Gastroesophageal sphincter (tissue), 4 donors: ENCODE data around the gene MLLT3. TPM values are rescaled to one million over a fixed set of nuclear protein-coding genes. Genes with fewer than 3 reads are reported as not detected.

Experiments
- ATAC-seq: fragments of 150-250 bp; one replicate; pipeline ENCODE4 v1.9.1; 2016; ENCODE audit warnings: mild to moderate bottlenecking, moderate library complexity
- H3K27ac ChIP-seq, 4 donors: fragments of 200-600 bp; sonication (generic) in 3 of 4; 1 replicate in 3 of 4; 2 replicates in 1 of 4; pipeline ENCODE4 v1.5.1; 2016 to 2019
- H3K27me3 ChIP-seq: fragments of 200-600 bp; sonication (generic); one replicate; pipeline ENCODE4 v1.5.1; 2019
- H3K36me3 ChIP-seq, 2 donors: fragments of 200-600 bp; sonication (generic); one replicate each; pipeline ENCODE4 v1.5.1; 2019; ENCODE audit warnings: control low read depth in 1 of 2
- H3K4me1 ChIP-seq, 3 donors: fragments of 200-600 bp; sonication (generic); 1 replicate in 2 of 3; 2 replicates in 1 of 3; pipeline ENCODE4 v1.5.1; 2016 to 2019; ENCODE audit warnings: control low read depth in 2 of 3
- H3K4me3 ChIP-seq, 2 donors: fragments of 200-600 bp; sonication (generic); one replicate each; pipeline ENCODE4 v1.5.1; 2019; ENCODE audit warnings: mild to moderate bottlenecking in 1 of 2, moderate library complexity in 1 of 2
- H3K9me3 ChIP-seq, 3 donors: fragments of 200-600 bp; sonication (generic); one replicate each; pipeline ENCODE4 v1.5.1; 2017 to 2019; ENCODE audit warnings: control low read depth in 2 of 3
- EP300 ChIP-seq: sonication (generic); formaldehyde crosslinking; IDR thresholded peaks from one replicate; pipeline ENCODE4 v1.6.1; 2017; ENCODE audit warnings: antibody characterized with exemption, mild to moderate bottlenecking
- POLR2A ChIP-seq, 2 donors: fragments of 450-650 bp; IDR thresholded peaks; one replicate each; pipeline ENCODE4 v1.6.1; 2017; ENCODE audit warnings: antibody characterized with exemption in 2 of 2, mild to moderate bottlenecking in 2 of 2, moderate library complexity in 1 of 2
- POLR2AphosphoS5 ChIP-seq: sonication (generic); formaldehyde crosslinking; IDR thresholded peaks from one replicate; pipeline ENCODE4 v1.6.1; 2017; ENCODE audit warnings: antibody characterized with exemption
- WGBS, 2 donors: methylation state at CpG; one replicate each; pipeline ENCODE4 v1.1.5; 2018; ENCODE audit warnings: low coverage in 1 of 2; 5-methylcytosine and 5-hydroxymethylcytosine counted together
- total RNA-seq, 4 donors: library from RNA; depleted of rRNA; stranded (reverse); fragments of >200 nt; gene quantifications; one replicate each; pipeline ENCODE4 v1.1.0, GENCODE V29; 2016
- TF ChIP-seq, protein P1 (sequence below), 4 experiments: fragments of 200-600 bp in 2 of 4; fragments of 450-650 bp in 2 of 4; sonication (generic) in 1 of 4; IDR thresholded peaks; one replicate each; pipeline ENCODE4 v1.5.1; 2017 to 2019; ENCODE audit warnings: antibody characterized with exemption in 4 of 4, mild to moderate bottlenecking in 2 of 4, moderate library complexity in 2 of 4

Gene MLLT3
- total RNA-seq, 4 donors from 2014 or later = 21.2 to 37.2 (median 29.6) TPM

DNA sequence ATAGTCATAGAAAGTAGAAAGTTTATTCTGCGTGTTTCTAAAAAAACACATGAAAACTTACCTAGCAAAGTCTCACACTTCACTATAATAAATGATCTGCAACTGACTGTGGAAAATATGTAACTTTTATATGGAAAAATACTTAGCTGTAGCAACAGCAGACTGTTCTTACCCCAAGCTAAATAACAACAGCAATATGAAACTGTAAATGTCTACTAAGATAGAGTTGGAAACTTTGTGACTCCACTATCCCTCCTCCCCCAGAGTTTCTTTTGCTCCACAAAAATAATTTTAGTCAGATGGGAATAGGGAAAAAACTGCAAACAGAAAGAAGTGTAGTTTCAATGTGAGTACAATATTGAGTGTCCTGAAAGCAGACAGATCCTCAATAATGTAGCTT lies 21.0 kb downstream of the MLLT3 start:
- Histone ChIP-seq H3K4me3 (no peak overlapping the region), H3K27me3 (no peaks in the 10 kb centered on the region), H3K27ac (peak overlapping the region in 2 of 4 donors; percentile 28 to 47), H3K4me1 (peaks cover 10 to 72% (median 17%) of the 10 kb centered on the region in 3 donors), H3K36me3 (no peaks in the 10 kb centered on the region), H3K9me3 (no peaks in the 10 kb centered on the region)
- WGBS, 2 donors = 25 to 57% methylated on average over 1 of the region's 1 CpG
- no peak for ATAC-seq
- TF ChIP-seq, protein P1, sequence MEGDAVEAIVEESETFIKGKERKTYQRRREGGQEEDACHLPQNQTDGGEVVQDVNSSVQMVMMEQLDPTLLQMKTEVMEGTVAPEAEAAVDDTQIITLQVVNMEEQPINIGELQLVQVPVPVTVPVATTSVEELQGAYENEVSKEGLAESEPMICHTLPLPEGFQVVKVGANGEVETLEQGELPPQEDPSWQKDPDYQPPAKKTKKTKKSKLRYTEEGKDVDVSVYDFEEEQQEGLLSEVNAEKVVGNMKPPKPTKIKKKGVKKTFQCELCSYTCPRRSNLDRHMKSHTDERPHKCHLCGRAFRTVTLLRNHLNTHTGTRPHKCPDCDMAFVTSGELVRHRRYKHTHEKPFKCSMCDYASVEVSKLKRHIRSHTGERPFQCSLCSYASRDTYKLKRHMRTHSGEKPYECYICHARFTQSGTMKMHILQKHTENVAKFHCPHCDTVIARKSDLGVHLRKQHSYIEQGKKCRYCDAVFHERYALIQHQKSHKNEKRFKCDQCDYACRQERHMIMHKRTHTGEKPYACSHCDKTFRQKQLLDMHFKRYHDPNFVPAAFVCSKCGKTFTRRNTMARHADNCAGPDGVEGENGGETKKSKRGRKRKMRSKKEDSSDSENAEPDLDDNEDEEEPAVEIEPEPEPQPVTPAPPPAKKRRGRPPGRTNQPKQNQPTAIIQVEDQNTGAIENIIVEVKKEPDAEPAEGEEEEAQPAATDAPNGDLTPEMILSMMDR (IDR thresholded peaks at IDR 0.05) = no peak
- no peak for TF ChIP-seq POLR2A (IDR thresholded peaks at IDR 0.05)
- TF ChIP-seq EP300 = no peak
- no peak for TF ChIP-seq POLR2AphosphoS5

DNA sequence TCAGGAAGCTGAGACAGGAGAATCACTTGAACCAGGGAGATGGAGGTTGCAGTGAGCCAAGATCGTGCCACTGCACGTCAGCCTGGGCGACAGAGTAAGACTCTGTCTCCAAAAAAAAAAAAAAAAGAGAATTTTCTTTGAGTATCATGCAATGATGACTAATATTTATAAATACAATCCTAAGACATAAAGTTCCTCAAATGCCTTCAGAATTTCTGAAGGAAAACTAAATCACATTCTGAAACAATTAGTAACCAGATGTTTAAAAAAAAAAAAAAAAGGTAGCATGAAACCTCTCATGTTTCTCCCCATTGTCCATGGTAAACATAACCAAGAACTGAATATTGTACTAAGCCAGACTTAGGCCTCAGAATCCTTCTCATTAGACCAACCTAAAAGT lies 23.1 kb downstream of the MLLT3 start:
- Histone ChIP-seq H3K9me3 (no peaks in the 10 kb centered on the region), H3K27me3 (no peaks in the 10 kb centered on the region), H3K4me1 (peaks cover 10 to 55% (median 14%) of the 10 kb centered on the region in 3 donors), H3K27ac (no peak overlapping the region), H3K4me3 (no peak overlapping the region), H3K36me3 (no peaks in the 10 kb centered on the region)
- WGBS, 2 donors = 100% methylated on average over 1 of the region's 3 CpGs; no CpG with 5 or more reads in 1 of the 2 donors
- no peak for ATAC-seq
- no peak for TF ChIP-seq EP300
- no peak for TF ChIP-seq POLR2A (IDR thresholded peaks at IDR 0.05)
- TF ChIP-seq, protein P1 (IDR thresholded peaks at IDR 0.05) = no peak
- no peak for TF ChIP-seq POLR2AphosphoS5

DNA sequence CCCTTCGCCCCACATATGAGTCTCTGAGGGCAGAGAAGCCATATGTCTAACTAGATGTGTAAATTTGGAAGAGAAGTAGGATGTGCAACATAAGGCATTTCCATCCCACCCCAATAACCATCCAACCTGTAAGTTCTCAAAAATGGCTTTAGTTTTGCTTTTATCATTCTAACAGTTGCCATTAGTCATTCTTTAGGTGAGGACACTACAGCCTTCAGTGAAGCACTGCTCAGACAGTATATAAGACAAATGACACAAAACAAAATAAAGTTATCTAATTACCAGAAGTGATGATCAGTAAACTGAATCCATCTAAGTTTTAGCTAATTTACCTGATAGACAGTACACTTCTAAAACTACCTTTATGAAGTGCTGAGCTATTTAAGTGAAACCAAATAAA lies 23.9 kb downstream of the MLLT3 start:
- no peak for TF ChIP-seq POLR2AphosphoS5
- TF ChIP-seq EP300 = no peak
- TF ChIP-seq POLR2A (IDR thresholded peaks at IDR 0.05) = no peak
- TF ChIP-seq, protein P1 (IDR thresholded peaks at IDR 0.05) = no peak
- peaks cover 2 to 55% (median 8%) of the 10 kb centered on the region in 3 donors for H3K4me1 ChIP-seq
- no peaks in the 10 kb centered on the region for H3K27me3 ChIP-seq
- ATAC-seq = no peak
- no peaks in the 10 kb centered on the region for H3K9me3 ChIP-seq
- WGBS, 2 donors = 70 to 83% methylated on average over 1 of the region's 1 CpG
- H3K36me3 ChIP-seq = no peaks in the 10 kb centered on the region
- no peak overlapping the region for H3K4me3 ChIP-seq
- H3K27ac ChIP-seq = no peak overlapping the region

DNA sequence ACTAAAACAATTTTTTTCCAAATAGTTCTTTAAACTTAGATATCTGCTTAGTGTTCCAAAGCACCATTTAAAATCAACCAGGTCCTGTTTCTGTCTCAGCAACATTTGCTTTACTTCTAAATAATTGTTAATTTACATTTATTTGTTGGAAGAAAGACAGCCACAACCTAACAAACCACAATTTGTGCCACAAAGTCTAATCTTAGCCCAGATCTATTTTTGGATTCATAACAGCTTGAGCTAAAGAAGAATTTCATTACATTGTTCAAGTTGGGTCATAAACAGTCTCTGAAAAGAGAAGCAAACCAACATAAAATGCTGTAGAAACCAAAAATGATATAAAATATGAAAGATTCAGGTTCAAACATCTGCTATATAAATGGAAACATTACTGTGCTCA lies 24.4 kb downstream of the MLLT3 start:
- Histone ChIP-seq H3K27me3 (no peaks in the 10 kb centered on the region), H3K36me3 (no peaks in the 10 kb centered on the region), H3K27ac (no peak overlapping the region), H3K4me1 (peaks cover 5 to 55% (median 7%) of the 10 kb centered on the region in 3 donors), H3K4me3 (no peak overlapping the region), H3K9me3 (no peaks in the 10 kb centered on the region)
- no peak for ATAC-seq
- TF ChIP-seq EP300 = no peak
- TF ChIP-seq POLR2AphosphoS5 = no peak
- TF ChIP-seq, protein P1 (IDR thresholded peaks at IDR 0.05) = no peak

DNA sequence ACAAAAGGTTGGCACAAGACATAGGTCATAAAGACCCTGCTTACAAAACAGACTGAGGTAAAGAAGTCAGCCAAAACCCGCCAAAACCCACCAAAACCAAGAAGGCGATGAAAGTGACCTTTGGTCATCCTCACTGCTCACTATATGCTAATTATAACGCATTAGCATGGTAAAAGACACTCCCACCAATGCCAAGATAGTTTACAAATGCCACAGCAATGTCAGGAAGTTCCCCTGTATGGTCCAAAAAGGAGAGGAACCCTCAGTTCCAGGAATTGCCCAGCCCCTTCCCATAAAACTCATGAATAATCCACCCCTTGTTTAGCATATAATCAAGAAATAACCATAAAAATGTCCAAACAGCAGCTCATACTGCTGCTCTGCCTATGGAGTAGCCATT lies 27.7 kb downstream of the MLLT3 start:
- no peak overlapping the region for H3K4me3 ChIP-seq
- ATAC-seq = no peak
- no peak overlapping the region for H3K27ac ChIP-seq
- no peaks in the 10 kb centered on the region for H3K9me3 ChIP-seq
- TF ChIP-seq, protein P1 (IDR thresholded peaks at IDR 0.05) = no peak
- no peak for TF ChIP-seq EP300
- no peak for TF ChIP-seq POLR2AphosphoS5
- TF ChIP-seq POLR2A (IDR thresholded peaks at IDR 0.05) = no peak
- WGBS, 2 donors = 90 to 100% methylated on average over 1 to 3 of the region's 3 CpGs
- H3K4me1 ChIP-seq = peaks cover 5 to 46% (median 7%) of the 10 kb centered on the region in 3 donors
- H3K27me3 ChIP-seq = no peaks in the 10 kb centered on the region
- no peaks in the 10 kb centered on the region for H3K36me3 ChIP-seq
